Immature natural killer cell (primary cell): ENCODE results near the gene C1QTNF3. TPM values are rescaled to one million over a fixed set of nuclear protein-coding genes. Genes with fewer than 3 reads are reported as not detected.
A peak's percentile ranks its signal among the peaks of the same experiment; 100 is the strongest.

ENCODE experiments used
- DNase-seq, 3 donors: peaks; one replicate each; pipeline ENCODE4 v3.0.0; 2022; ENCODE audit warnings: mixed read lengths in 1 of 3
- H3K27ac Mint-ChIP-seq, 6 donors: one replicate each; pipeline ENCODE4 v1.8.0; 2020; ENCODE audit warnings: mixed read lengths in 6 of 6, mild to moderate bottlenecking in 5 of 6, inconsistent platforms in 4 of 6, moderate library complexity in 3 of 6
- H3K27me3 Mint-ChIP-seq, 3 donors: one replicate each; pipeline ENCODE4 v1.8.0; 2020 to 2021; ENCODE audit warnings: low read depth in 3 of 3, mild to moderate bottlenecking in 3 of 3, mixed read lengths in 3 of 3, moderate library complexity in 3 of 3, inconsistent platforms in 1 of 3
- H3K36me3 Mint-ChIP-seq, 3 donors: one replicate each; pipeline ENCODE4 v1.8.0; 2020; ENCODE audit warnings: mixed read lengths in 3 of 3, inconsistent platforms in 2 of 3, mild to moderate bottlenecking in 2 of 3
- H3K4me1 Mint-ChIP-seq, 2 donors: one replicate each; pipeline ENCODE4 v1.8.0; 2020; ENCODE audit warnings: inconsistent platforms in 2 of 2, mild to moderate bottlenecking in 2 of 2, mixed read lengths in 2 of 2, moderate library complexity in 1 of 2
- H3K4me3 Mint-ChIP-seq, 5 donors: one replicate each; pipeline ENCODE4 v1.8.0; 2020; ENCODE audit warnings: mild to moderate bottlenecking in 5 of 5, mixed read lengths in 5 of 5, inconsistent platforms in 3 of 5, moderate library complexity in 3 of 5
- H3K9me3 Mint-ChIP-seq, 6 donors: one replicate each; pipeline ENCODE4 v1.8.0; 2020; ENCODE audit warnings: mild to moderate bottlenecking in 6 of 6, mixed read lengths in 6 of 6, inconsistent platforms in 4 of 6, moderate library complexity in 3 of 6
- polyA plus RNA-seq, 3 donors: library from polyadenylated mRNA; unstranded; fragments of 300-500 nt; fragmentation: Illumina TruSeq; gene quantifications; one replicate each; pipeline ENCODE4 v1.2.3, GENCODE V29; 2021

Gene C1QTNF3
- polyA plus RNA-seq, 3 donors from 2014 or later, result 0.27 to 0.82 TPM; not detected in 1

- no peak overlapping the region for H3K4me3 Mint-ChIP-seq
- peaks cover 0 to 4% (median 0%) of the 10 kb centered on the region in 3 donors for H3K27me3 Mint-ChIP-seq
- peak overlapping the region in 1 of 6 donors; percentile 72 for H3K27ac Mint-ChIP-seq
- H3K9me3 Mint-ChIP-seq, result no peaks in the 10 kb centered on the region
- peaks cover 4 to 7% of the 10 kb centered on the region in 2 donors for H3K4me1 Mint-ChIP-seq
- no peak for DNase-seq
- peaks cover 10 to 42% (median 19%) of the 10 kb centered on the region in 3 donors for H3K36me3 Mint-ChIP-seq
Observed at GRCh38 chr5:33995865-33996264, 47.1 kb downstream of the C1QTNF3 start.

DNA sequence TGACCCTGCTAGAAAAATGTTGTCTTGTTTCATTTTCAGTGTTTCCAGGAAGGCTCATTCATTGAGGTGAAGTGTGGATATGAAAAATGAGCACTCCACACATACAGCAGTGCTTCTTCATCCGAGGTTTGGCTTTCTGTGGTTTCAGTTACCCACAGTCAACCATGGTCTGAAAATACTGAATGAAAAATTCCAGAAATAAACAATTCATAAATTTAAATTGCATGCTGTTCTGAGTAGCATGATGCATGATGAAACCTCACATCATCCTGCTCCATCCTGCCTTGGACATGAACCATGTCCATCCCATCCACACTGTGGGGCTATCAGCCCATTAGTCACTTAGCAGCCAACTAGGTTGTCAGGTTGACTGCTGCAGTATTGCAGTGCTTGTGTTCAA, 48.2 kb downstream of the C1QTNF3 start:
- H3K27me3 Mint-ChIP-seq, result peaks cover 0 to 4% (median 0%) of the 10 kb centered on the region in 3 donors

GRCh38 chr5:33992864-33993263, 50.1 kb downstream of the C1QTNF3 start:
- Mint-ChIP-seq H3K4me3 (no peak overlapping the region), H3K27ac (peak overlapping the region in 3 of 6 donors; percentile 6 to 17 (median 11)), H3K27me3 (peaks cover 0 to 4% (median 0%) of the 10 kb centered on the region in 3 donors), H3K9me3 (no peaks in the 10 kb centered on the region), H3K36me3 (peaks cover 19 to 42% (median 28%) of the 10 kb centered on the region in 3 donors), H3K4me1 (peaks cover 4 to 7% of the 10 kb centered on the region in 2 donors)
- DNase-seq, result no peak

More for the DNA sequence above, 48.2 kb downstream of the C1QTNF3 start:
- H3K4me3 Mint-ChIP-seq, result no peak overlapping the region
- H3K4me1 Mint-ChIP-seq, result peaks cover 4 to 7% of the 10 kb centered on the region in 2 donors
- H3K36me3 Mint-ChIP-seq, result peaks cover 10 to 42% (median 19%) of the 10 kb centered on the region in 3 donors
- no peaks in the 10 kb centered on the region for H3K9me3 Mint-ChIP-seq
- no peak for DNase-seq
- no peak overlapping the region for H3K27ac Mint-ChIP-seq

- H3K9me3 Mint-ChIP-seq, result no peaks in the 10 kb centered on the region
- H3K27ac Mint-ChIP-seq, result no peak overlapping the region
- no peak for DNase-seq
- peaks cover 0 to 2% (median 2%) of the 10 kb centered on the region in 3 donors for H3K27me3 Mint-ChIP-seq
- H3K4me3 Mint-ChIP-seq, result no peak overlapping the region
- no peaks in the 10 kb centered on the region for H3K4me1 Mint-ChIP-seq
- peaks cover 10 to 21% (median 10%) of the 10 kb centered on the region in 3 donors for H3K36me3 Mint-ChIP-seq
Observed at GRCh38 chr5:33985447-33985846, 57.6 kb downstream of the C1QTNF3 start.

DNA sequence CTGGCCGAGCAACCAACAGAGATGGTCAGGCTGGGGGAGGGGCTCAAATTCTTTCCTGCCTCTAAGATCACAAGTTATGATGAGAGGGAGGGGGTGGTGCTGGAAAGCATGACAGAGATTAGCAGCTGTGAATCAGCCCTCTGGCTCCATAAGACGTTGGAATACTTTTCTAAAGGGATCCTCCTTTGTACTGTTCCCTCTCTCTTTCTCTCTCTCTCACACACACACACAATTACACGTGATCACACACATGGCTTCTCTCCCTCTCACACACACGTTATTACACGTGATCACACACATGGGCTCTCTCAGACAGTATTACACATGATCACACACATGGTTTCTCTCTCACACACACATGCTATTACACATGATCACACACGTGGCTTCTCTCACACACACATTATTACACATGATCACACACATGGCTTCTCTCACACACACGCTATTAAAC, 58.3 kb downstream of the C1QTNF3 start, which contains the start of gene SLC45A2:
SLC45A2 (minus strand) TSS at position 23 of the 454 bp plus-strand sequence. CDS start 110 bp downstream, outside the sequence.
- DNase-seq, result no peak
- H3K27ac Mint-ChIP-seq, result no peak within 1 kb of the TSS
- peaks cover 0 to 2% (median 2%) of the 10 kb centered on the region in 3 donors for H3K27me3 Mint-ChIP-seq
- H3K9me3 Mint-ChIP-seq, result no peaks in the 10 kb centered on the region
- H3K36me3 Mint-ChIP-seq, result peaks cover 10 to 21% (median 10%) of the 10 kb centered on the region in 3 donors
- H3K4me1 Mint-ChIP-seq, result no peaks in the 10 kb centered on the region
- no peak within 1 kb of the TSS for H3K4me3 Mint-ChIP-seq

GRCh38 chr5:33984178-33984577, 58.8 kb downstream of the C1QTNF3 start:
- Mint-ChIP-seq H3K9me3 (no peaks in the 10 kb centered on the region), H3K27ac (no peak overlapping the region), H3K36me3 (peaks cover 10 to 18% (median 10%) of the 10 kb centered on the region in 3 donors), H3K4me3 (no peak overlapping the region), H3K4me1 (no peaks in the 10 kb centered on the region), H3K27me3 (peaks cover 0 to 2% (median 2%) of the 10 kb centered on the region in 3 donors)
- DNase-seq, result no peak

DNA sequence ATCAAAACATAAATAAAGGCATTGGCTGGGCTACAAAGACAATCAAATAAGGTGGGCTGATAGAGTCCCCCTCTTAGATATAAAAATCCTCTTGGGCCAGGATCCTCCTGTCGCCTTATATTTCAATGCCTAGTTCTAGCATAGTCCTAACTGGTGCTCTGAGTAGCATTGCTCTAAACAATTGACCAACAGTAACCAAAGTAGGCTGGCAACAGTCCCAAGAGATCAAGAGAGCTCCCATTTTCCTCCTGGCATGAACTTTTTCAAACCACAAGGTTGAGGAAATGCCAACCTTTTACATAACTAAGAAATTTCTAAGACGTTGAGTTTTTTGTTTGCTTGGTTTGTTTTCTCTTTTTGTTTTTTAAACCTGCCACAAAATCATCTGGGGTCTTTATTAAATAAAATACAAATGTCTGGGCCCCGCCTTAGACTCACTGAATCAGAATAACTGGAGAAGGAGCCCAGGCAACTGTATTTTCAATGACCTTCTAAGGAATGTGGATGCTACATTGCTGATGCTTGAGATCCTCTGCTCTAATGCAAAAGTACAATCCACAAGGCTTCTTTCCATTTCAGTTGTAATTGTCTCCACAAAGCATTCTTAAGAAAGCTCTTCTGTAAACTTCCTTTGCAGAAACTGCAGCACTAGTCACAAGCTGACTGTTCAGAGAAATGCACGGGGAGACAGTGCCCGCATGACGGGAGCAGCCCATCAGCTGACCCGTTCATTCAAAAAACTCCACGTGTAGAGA, 61.4 kb downstream of the C1QTNF3 start:
- H3K27ac Mint-ChIP-seq, result no peak overlapping the region
- H3K9me3 Mint-ChIP-seq, result no peaks in the 10 kb centered on the region
- no peak for DNase-seq
- no peak overlapping the region for H3K4me3 Mint-ChIP-seq
- H3K4me1 Mint-ChIP-seq, result no peaks in the 10 kb centered on the region
- H3K36me3 Mint-ChIP-seq, result peaks cover 0 to 3% (median 0%) of the 10 kb centered on the region in 3 donors
- peaks cover 1 to 4% (median 2%) of the 10 kb centered on the region in 3 donors for H3K27me3 Mint-ChIP-seq

GRCh38 chr5:33980030-33980429, 63.0 kb downstream of the C1QTNF3 start:
- Mint-ChIP-seq H3K9me3 (no peaks in the 10 kb centered on the region), H3K27me3 (peaks cover 1 to 4% (median 2%) of the 10 kb centered on the region in 3 donors), H3K36me3 (peaks cover 0 to 3% (median 0%) of the 10 kb centered on the region in 3 donors), H3K27ac (no peak overlapping the region), H3K4me3 (no peak overlapping the region), H3K4me1 (no peaks in the 10 kb centered on the region)
- no peak for DNase-seq

GRCh38 chr5:33978306-33978705, 64.7 kb downstream of the C1QTNF3 start:
- no peaks in the 10 kb centered on the region for H3K4me1 Mint-ChIP-seq
- H3K27ac Mint-ChIP-seq, result no peak overlapping the region
- DNase-seq, result no peak
- peaks cover 0 to 3% (median 0%) of the 10 kb centered on the region in 3 donors for H3K36me3 Mint-ChIP-seq
- H3K4me3 Mint-ChIP-seq, result no peak overlapping the region
- H3K9me3 Mint-ChIP-seq, result no peaks in the 10 kb centered on the region
- H3K27me3 Mint-ChIP-seq, result peaks cover 2 to 4% (median 3%) of the 10 kb centered on the region in 3 donors

- no peak overlapping the region for H3K4me3 Mint-ChIP-seq
- peaks cover 0 to 3% (median 0%) of the 10 kb centered on the region in 3 donors for H3K36me3 Mint-ChIP-seq
- H3K27ac Mint-ChIP-seq, result no peak overlapping the region
Observed at GRCh38 chr5:33976307-33976706, 66.7 kb downstream of the C1QTNF3 start.

GRCh38 chr5:33975852-33976251, 67.2 kb downstream of the C1QTNF3 start:
- no peaks in the 10 kb centered on the region for H3K9me3 Mint-ChIP-seq
- H3K4me1 Mint-ChIP-seq, result no peaks in the 10 kb centered on the region
- peaks cover 2 to 4% (median 3%) of the 10 kb centered on the region in 3 donors for H3K27me3 Mint-ChIP-seq
- DNase-seq, result no peak
- peaks cover 0 to 3% (median 0%) of the 10 kb centered on the region in 3 donors for H3K36me3 Mint-ChIP-seq
- H3K27ac Mint-ChIP-seq, result no peak overlapping the region
- H3K4me3 Mint-ChIP-seq, result no peak overlapping the region

More at GRCh38 chr5:33976307-33976706, 66.7 kb downstream of the C1QTNF3 start:
- DNase-seq, result no peak
- H3K9me3 Mint-ChIP-seq, result no peaks in the 10 kb centered on the region
- no peaks in the 10 kb centered on the region for H3K4me1 Mint-ChIP-seq
- H3K27me3 Mint-ChIP-seq, result peaks cover 2 to 4% (median 3%) of the 10 kb centered on the region in 3 donors

DNA sequence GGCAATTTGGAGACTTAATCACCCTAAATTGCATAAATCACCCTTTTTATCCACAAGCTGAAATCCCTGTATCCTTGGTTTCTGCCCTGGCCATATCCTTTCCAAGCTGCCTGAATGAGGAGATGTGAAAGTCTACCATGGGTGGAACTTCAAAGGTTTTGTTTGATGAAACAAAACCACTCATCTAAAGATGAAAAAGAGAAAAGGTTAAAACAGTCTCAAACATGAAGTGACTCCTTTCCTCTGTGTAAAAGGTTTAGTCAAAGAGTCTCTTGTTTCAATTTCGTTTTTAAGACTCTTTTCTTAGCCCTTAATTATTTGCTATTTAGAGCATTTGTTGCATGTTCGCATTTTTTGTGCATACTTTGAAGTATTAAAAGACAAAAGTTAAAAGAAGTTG, 69.7 kb downstream of the C1QTNF3 start:
- no peak for DNase-seq
- peaks cover 0 to 7% (median 2%) of the 10 kb centered on the region in 3 donors for H3K27me3 Mint-ChIP-seq
- H3K9me3 Mint-ChIP-seq, result no peaks in the 10 kb centered on the region
- H3K4me1 Mint-ChIP-seq, result no peaks in the 10 kb centered on the region
- H3K27ac Mint-ChIP-seq, result no peak overlapping the region
- peaks cover 0 to 3% (median 0%) of the 10 kb centered on the region in 3 donors for H3K36me3 Mint-ChIP-seq
- H3K4me3 Mint-ChIP-seq, result no peak overlapping the region

DNA sequence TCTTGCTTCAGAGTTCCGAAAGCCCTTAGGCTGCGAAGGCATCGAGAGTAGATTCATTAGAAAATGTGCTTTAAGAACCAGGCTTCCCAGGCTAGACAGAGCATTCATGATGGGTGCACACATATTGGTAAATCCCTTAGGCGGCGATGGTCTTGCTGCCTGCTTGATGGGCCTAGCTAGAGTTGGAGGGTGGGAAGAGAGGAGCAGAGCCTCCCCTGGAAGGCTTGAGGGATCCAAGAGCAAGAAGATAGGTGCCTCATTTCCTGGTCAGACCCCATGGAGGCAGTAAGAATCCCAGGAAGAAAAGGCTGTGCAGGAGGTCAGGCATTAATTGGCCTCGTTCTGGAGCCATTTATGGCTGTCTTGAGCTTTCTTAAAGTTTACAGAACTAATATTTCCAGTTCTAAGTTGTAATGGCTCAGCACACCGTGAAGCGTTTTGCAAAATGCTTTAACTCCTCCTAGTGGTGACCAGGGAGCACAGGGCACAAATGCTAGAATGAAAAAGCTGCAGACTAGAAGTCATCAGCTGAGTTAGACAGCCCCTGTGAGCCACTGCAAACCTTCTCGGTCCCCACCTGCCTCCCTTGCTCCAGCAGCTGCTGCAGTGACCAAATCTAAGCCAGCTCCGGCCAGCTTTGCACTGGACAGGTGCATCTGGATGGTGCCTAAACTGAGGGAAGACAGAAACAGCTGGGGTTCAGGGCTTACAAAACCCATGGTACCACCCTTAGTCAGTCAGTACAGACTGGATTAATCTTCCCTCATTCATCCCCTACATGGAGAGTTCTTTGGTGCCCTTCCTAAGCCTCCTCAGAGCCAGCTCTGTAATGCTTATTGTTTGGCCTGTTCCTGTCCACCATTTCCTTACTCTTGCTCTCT, 73.2 kb downstream of the C1QTNF3 start:
- no peak overlapping the region for H3K27ac Mint-ChIP-seq
- no peak overlapping the region for H3K4me3 Mint-ChIP-seq
- H3K9me3 Mint-ChIP-seq, result no peaks in the 10 kb centered on the region
- no peaks in the 10 kb centered on the region for H3K36me3 Mint-ChIP-seq
- H3K4me1 Mint-ChIP-seq, result peaks cover 2 to 3% of the 10 kb centered on the region in 2 donors
- H3K27me3 Mint-ChIP-seq, result peaks cover 0 to 7% (median 2%) of the 10 kb centered on the region in 3 donors
- peak in 1 of 3 donors; percentile 3 for DNase-seq
